Endothelial cell of umbilical vein (primary cell): ENCODE data around the gene RFC2.

Experiments used
- CTCF ChIP-seq, 2 donors: IDR thresholded peaks; 1 replicate in 1 of 2; 2 replicates in 1 of 2; pipeline ENCODE4 v1.5.1; 2011; ENCODE audit warnings: low read length in 2 of 2, mild to moderate bottlenecking in 2 of 2, moderate library complexity in 2 of 2, control low read depth in 1 of 2, inconsistent platforms in 1 of 2, low read depth in 1 of 2; ENCODE audit not compliant: insufficient read depth in 1 of 2; ENCODE audit errors: extremely low read depth in 1 of 2
- EZH2 ChIP-seq: IDR thresholded peaks from 2 replicates; pipeline ENCODE4 v1.6.1; 2012; ENCODE audit warnings: borderline replicate concordance, low read depth, mild to moderate bottlenecking, moderate library complexity, low read length, inconsistent platforms; ENCODE audit not compliant: severe bottlenecking
- MAX ChIP-seq: IDR thresholded peaks from 2 replicates; pipeline ENCODE4 v1.6.1; 2011; ENCODE audit not compliant: insufficient read depth, insufficient read length
- POLR2A ChIP-seq: IDR thresholded peaks from 2 replicates; pipeline ENCODE4 v1.6.1; 2012; ENCODE audit warnings: low read depth, mild to moderate bottlenecking, control low read depth, low read length

- TF ChIP-seq MAX (no peak), POLR2A (no peak), CTCF (IDR thresholded peaks at IDR 0.05; ENCODE audit: extremely low read depth in 1 of 2, insufficient read depth in 1 of 2, low read depth in 1 of 2, low read length in 2 of 2) (no peak), EZH2 (no peak)
These were observed 1.3 kb downstream of the RFC2 start for GRCh38 chr7:74252893-74253292.
